PC-3 (cell line): ENCODE measurements around the gene TYROBP. TPM values are rescaled to one million over a fixed set of nuclear protein-coding genes. Genes with fewer than 3 reads are reported as not detected.

Experiments used
- ATAC-seq: fragments of 200-7000 bp; cut with Tn5 transposase; 2 replicates; pipeline ENCODE4 v1.9.1; 2020; ENCODE audit warnings: mild to moderate bottlenecking, moderate library complexity
- BruUV-seq: library from RNA; stranded (reverse); fragments of 400-500 nt; replicated peaks from 2 replicates; lab custom pipeline; 2021; lab: Mats Ljungman, UMichigan
- CTCF ChIA-PET: fragments of 300-600 bp; sonication (Branson Sonifier 250); formaldehyde crosslinking; loops from one replicate; lab custom pipeline; 2022; ENCODE audit warnings: antibody characterized with exemption; lab: Charles Lee
- POLR2A ChIA-PET: fragments of 300-600 bp; sonication (Branson Sonifier 250); formaldehyde crosslinking; loops from one replicate; lab custom pipeline; 2022; ENCODE audit warnings: antibody characterized with exemption; ENCODE audit not compliant: unreplicated experiment; lab: Charles Lee
- DNase-seq: peaks from one replicate; pipeline ENCODE4 v3.0.0-alpha.2; 2015
- H2AFZ ChIP-seq: fragments of 300-600 bp; sonication (generic); 2 replicates; pipeline ENCODE4 v1.6.0; 2016; ENCODE audit warnings: antibody characterized with exemption, low read length
- H3F3A ChIP-seq: fragments of 300-600 bp; sonication (generic); one replicate; pipeline ENCODE4 v1.6.0; 2017; ENCODE audit warnings: antibody characterized with exemption, low read length, control low read depth, mild to moderate bottlenecking; ENCODE audit not compliant: unreplicated experiment
- H3K27ac ChIP-seq: fragments of 300-600 bp; sonication (generic); 2 replicates; pipeline ENCODE4 v1.5.1; 2016; ENCODE audit warnings: mild to moderate bottlenecking, low read length
- H3K27me3 ChIP-seq: fragments of 300-600 bp; sonication (generic); 2 replicates; pipeline ENCODE4 v1.6.1; 2016; ENCODE audit warnings: low read length, mixed read lengths
- H3K36me3 ChIP-seq: fragments of 300-600 bp; sonication (generic); 2 replicates; pipeline ENCODE4 v1.6.1; 2016; ENCODE audit warnings: low read depth, mixed run types, low read length, mixed read lengths
- H3K4me1 ChIP-seq: fragments of 300-600 bp; sonication (generic); 2 replicates; pipeline ENCODE4 v1.5.1; 2016; ENCODE audit warnings: low read length; ENCODE audit not compliant: insufficient read depth
- H3K4me2 ChIP-seq: fragments of 300-600 bp; sonication (generic); 2 replicates; pipeline ENCODE4 v1.6.0; 2016; ENCODE audit warnings: low read length
- H3K4me3 ChIP-seq: fragments of 300-600 bp; sonication (generic); 2 replicates; pipeline ENCODE4 v1.5.1; 2016; ENCODE audit warnings: mild to moderate bottlenecking, low read length, mixed read lengths
- H3K79me2 ChIP-seq: fragments of 300-600 bp; sonication (generic); 2 replicates; pipeline ENCODE4 v1.6.1; 2017; ENCODE audit warnings: low read length, mixed read lengths
- H3K9ac ChIP-seq: fragments of 300-600 bp; sonication (generic); 2 replicates; pipeline ENCODE4 v1.6.0; 2016; ENCODE audit warnings: mild to moderate bottlenecking, low read length
- H3K9me2 ChIP-seq: fragments of 300-600 bp; sonication (generic); replicated peaks from 2 replicates; pipeline ENCODE4 v1.6.1; 2016; ENCODE audit warnings: mixed run types, low read length, mixed read lengths
- H3K9me3 ChIP-seq: fragments of 300-600 bp; sonication (generic); 2 replicates; pipeline ENCODE4 v1.6.1; 2016; ENCODE audit warnings: low read length, mixed read lengths
- H4K20me1 ChIP-seq: fragments of 300-600 bp; sonication (generic); 2 replicates; pipeline ENCODE4 v1.6.1; 2016; ENCODE audit warnings: low read length, mixed read lengths
- CTCF ChIP-seq: fragments of 300-600 bp; sonication (generic); conservative IDR thresholded peaks from 2 replicates; pipeline ENCODE4 v1.5.1; 2017; ENCODE audit warnings: antibody characterized with exemption, low read depth, mild to moderate bottlenecking, low read length
- EZH2 ChIP-seq: fragments of 300-600 bp; sonication (generic); IDR thresholded peaks from one replicate; pipeline ENCODE4 v1.6.1; 2017; ENCODE audit warnings: antibody characterized with exemption, mild to moderate bottlenecking, low read length; ENCODE audit not compliant: unreplicated experiment
- EZH2phosphoT487 ChIP-seq: fragments of 300-600 bp; sonication (generic); IDR thresholded peaks from 2 replicates; pipeline ENCODE4 v1.6.1; 2018; ENCODE audit warnings: mild to moderate bottlenecking, antibody characterized with exemption, low read length, borderline replicate concordance
- intact Hi-C: fragments of 100-400 bp; cut with micrococcal nuclease; formaldehyde crosslinking; loops from 2 replicates; pipeline ENCODE4 v1.9.0; 2023
- total RNA-seq: library from RNA; depleted of rRNA; stranded (reverse); fragments of >200 nt; gene quantifications from 2 replicates; pipeline ENCODE4 v1.2.3, GENCODE V29; 2014

TYROBP gene
- total RNA-seq, 1 experiment from 2014 or later: not detected

GRCh38 chr19:35940839-35941238 is 32.7 kb upstream of the TYROBP start:
- Histone ChIP-seq H3K4me2 (no peak overlapping the region), H3K4me3 (no peak overlapping the region), H3K9ac (no peak overlapping the region), H3K9me2 (no peaks in the 10 kb centered on the region), H3K79me2 (peaks cover 7% of the 10 kb centered on the region; the same call in 1 of the 2 replicates), H3F3A (no peaks in the 10 kb centered on the region), H3K9me3 (no peaks in the 10 kb centered on the region), H2AFZ (no peak overlapping the region), H3K27me3 (no peaks in the 10 kb centered on the region), H4K20me1 (no peaks in the 10 kb centered on the region), H3K4me1 (peaks cover 9% of the 10 kb centered on the region), H3K27ac (no peak overlapping the region), H3K36me3 (no peaks in the 10 kb centered on the region)
- CTCF ChIA-PET: no interaction called here
- ATAC-seq (no peak), DNase-seq (no peak)
- intact Hi-C loops: no loop called here
- BruUV-seq: no TSS peak
- no peak for TF ChIP-seq EZH2phosphoT487
- TF ChIP-seq CTCF: no peak
- no peak for TF ChIP-seq EZH2
- POLR2A ChIA-PET: no interaction called here

GRCh38 chr19:35940078-35940775 is 32.1 kb upstream of the TYROBP start:
- peaks cover 7% of the 10 kb centered on the region; the same call in 1 of the 2 replicates for H3K79me2 ChIP-seq
- H3K4me3 ChIP-seq: no peak overlapping the region
- H3K4me1 ChIP-seq: peaks cover 9% of the 10 kb centered on the region
- H2AFZ ChIP-seq: no peak overlapping the region
- no peaks in the 10 kb centered on the region for H3K9me2 ChIP-seq
- H3K27ac ChIP-seq: no peak overlapping the region
- H3K4me2 ChIP-seq: no peak overlapping the region
- CTCF ChIA-PET: no interaction called here
- H3K9me3 ChIP-seq: no peaks in the 10 kb centered on the region
- TF ChIP-seq CTCF: no peak
- no peak for ATAC-seq
- H3F3A ChIP-seq: no peaks in the 10 kb centered on the region
- BruUV-seq: no TSS peak
- H3K27me3 ChIP-seq: no peaks in the 10 kb centered on the region
- no peaks in the 10 kb centered on the region for H3K36me3 ChIP-seq
- no peak overlapping the region for H3K9ac ChIP-seq
- intact Hi-C loops: no loop called here
- DNase-seq: no peak
- POLR2A ChIA-PET: no interaction called here
- H4K20me1 ChIP-seq: no peaks in the 10 kb centered on the region

GRCh38 chr19:35939307-35940077 is 31.4 kb upstream of the TYROBP start:
- no peak for ATAC-seq
- no TSS peak for BruUV-seq
- Histone ChIP-seq H3K9ac (no peak overlapping the region), H3F3A (no peaks in the 10 kb centered on the region), H3K36me3 (no peaks in the 10 kb centered on the region), H3K79me2 (peaks cover 7% of the 10 kb centered on the region; the same call in 1 of the 2 replicates), H3K4me1 (peaks cover 9% of the 10 kb centered on the region), H3K27me3 (no peaks in the 10 kb centered on the region), H2AFZ (no peak overlapping the region), H3K4me3 (no peak overlapping the region), H3K9me3 (no peaks in the 10 kb centered on the region), H4K20me1 (no peaks in the 10 kb centered on the region), H3K27ac (no peak overlapping the region), H3K9me2 (no peaks in the 10 kb centered on the region), H3K4me2 (no peak overlapping the region)
- CTCF ChIA-PET: no interaction called here
- TF ChIP-seq EZH2 (no peak), CTCF (no peak), EZH2phosphoT487 (no peak)
- POLR2A ChIA-PET: no interaction called here
- no peak for DNase-seq
- intact Hi-C loops: loop anchor here (10.0 kb wide), 2 partner anchors 115 to 225 kb away; partner anchors contain the start of genes KMT2B, THAP8 and WDR62
